Heart right ventricle (tissue), 16 donors: Measurements from ENCODE around the gene WTAP. TPM values are rescaled to one million over a fixed set of nuclear protein-coding genes. Genes with fewer than 3 reads are reported as not detected.
A peak's percentile ranks its signal among the peaks of the same experiment; 100 is the strongest.

Experiments used
- ATAC-seq, 8 donors: fragments of 200-7000 bp; cut with Tn5 transposase; one replicate each; pipeline ENCODE4 v1.9.1; 2020; ENCODE audit warnings: mild to moderate bottlenecking in 8 of 8, moderate library complexity in 8 of 8, moderate number of reproducible peaks in 1 of 8
- DNase-seq, 2 donors: peaks; one replicate each; pipeline ENCODE4 v3.0.0-alpha.2; 2020
- H3K27ac ChIP-seq, 10 donors: fragments of 200-600 bp; sonication (generic) in 2 of 10; one replicate each; pipeline versions ENCODE4 v1.5.0 to v1.8.0; 2020 to 2022; ENCODE audit warnings: mild to moderate bottlenecking in 3 of 10
- H3K27me3 ChIP-seq, 7 donors: fragments of 200-600 bp; one replicate each; pipeline ENCODE4 v1.8.0; 2021 to 2022; ENCODE audit warnings: mild to moderate bottlenecking in 2 of 7
- H3K36me3 ChIP-seq, 9 donors: fragments of 200-600 bp; sonication (generic) in 1 of 9; one replicate each; pipeline versions ENCODE4 v1.5.0 to v1.8.0; 2020 to 2022; ENCODE audit warnings: mild to moderate bottlenecking in 2 of 9
- H3K4me1 ChIP-seq, 9 donors: fragments of 200-600 bp; sonication (generic) in 1 of 9; one replicate each; pipeline versions ENCODE4 v1.5.0 to v1.8.0; 2020 to 2022; ENCODE audit warnings: mild to moderate bottlenecking in 4 of 9
- H3K4me3 ChIP-seq, 10 donors: fragments of 200-600 bp; sonication (generic) in 2 of 10; one replicate each; pipeline versions ENCODE4 v1.5.0 to v1.8.0; 2020 to 2022; ENCODE audit warnings: mild to moderate bottlenecking in 7 of 10, moderate library complexity in 2 of 10
- H3K9me3 ChIP-seq, 11 donors: fragments of 200-600 bp in 10 of 11; sonication (generic) in 2 of 11; one replicate each; pipeline versions ENCODE4 v1.5.0 to v1.8.0; 2013 to 2022; ENCODE audit warnings: mild to moderate bottlenecking in 2 of 11, control low read depth in 1 of 11, moderate library complexity in 1 of 11
- WGBS, 2 donors: extraction: QIAGEN DNeasy Blood & Tissue Kit; methylation state at CpG; one replicate each; pipeline ENCODE4 v1.1.7; 2013; ENCODE audit warnings: inconsistent platforms in 1 of 2; 5-methylcytosine and 5-hydroxymethylcytosine counted together
- intact Hi-C, 10 donors: fragments of 100-400 bp; cut with DNase I; formaldehyde crosslinking; loops; one replicate each; pipeline versions ENCODE4 v1.11.1 to v1.14.2; 2022
- polyA plus RNA-seq, 2 donors: library from polyadenylated mRNA; stranded (reverse); fragments of 200-250 nt; gene quantifications; one replicate each; pipeline ENCODE4 v1.2.3, GENCODE V29; 2013
- total RNA-seq, 10 donors: library from RNA; stranded (reverse); fragmentation: NEBNext Ultra II Directional in 3 of 10; extraction: Animal tissue kit (Norgen Biotek cat#: 25700) in 3 of 10; gene quantifications; one replicate each; pipeline versions ENCODE4 v1.2.1 to v1.2.4, GENCODE V29; 2021 to 2023
- TF ChIP-seq, protein P1 (sequence below), 9 donors: fragments of 200-600 bp; sonication (generic) in 2 of 9; IDR thresholded peaks; one replicate each; pipeline versions ENCODE4 v1.5.0 to v1.8.0; 2021 to 2022; ENCODE audit warnings: antibody characterized with exemption in 9 of 9, mild to moderate bottlenecking in 5 of 9, moderate library complexity in 1 of 9
- donor health status: Arrhythmogenic right ventricular cardiomyopathy.
- donor health status: ischemic (EF 13 %, LVEDD 7.1; RV severe dilation, severe dysfunction).
- donor health status: healthy with polysubstance abuse.
- donor health status: DM: no; HTN: yes; CAD: no.
- donor health status: DM: no; HTN: no; CAD: no.
- donor health status: ischemic (EF 25% LVEDD 6.9; RV normal size, moderate dysfunction).
- donor health status: ischemic (EF 25% LVEDD 5.7; RV mildly dilated, moderate dysfunction).
- donor health status: healthy.
- donor health status: DM: yes; HTN: yes; CAD: no.
- donor health status: Ischemic cardiomyopathy.
- donor health status: ischemic (EF 35%, LVEDD 5.7; RV mildly dilated, moderate dysfunction).
- donor health status: nonischemic (EF 11% LVEDD 7.7; RV severe dilation, severe dysfunction).
- donor health status: DM: yes; HTN: yes; CAD: no.
- donor health status: PGD.
- donor health status: ischemic (EF 29% LVEDD 5.4; RV normal size, mild dysfunction).
- donor health status: nonischemic (EF 23%, LVEDD 6.1; RV moderate dilation, normal function).

Gene WTAP
- total and polyA plus RNA-seq, 12 donors: 44.4 to 70.1 (median 47.6) TPM

DNA sequence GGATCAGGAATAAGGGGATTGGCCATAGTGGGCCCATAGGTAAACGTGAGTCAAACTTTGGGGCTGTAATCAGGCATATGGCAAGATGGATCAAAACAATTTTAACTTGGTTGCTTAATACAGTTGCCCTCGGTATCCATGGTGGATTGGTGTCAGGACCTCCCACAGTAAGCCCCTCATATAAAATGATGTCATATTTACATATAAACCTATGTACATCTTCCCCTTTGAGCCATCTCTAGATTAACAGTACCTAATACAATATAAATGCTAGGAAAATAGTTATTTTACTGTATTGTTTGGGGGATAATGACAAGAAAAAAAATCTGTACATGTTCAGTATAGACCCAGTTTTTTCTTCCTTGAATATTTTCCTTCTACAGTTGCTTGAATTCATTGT is 27.1 kb downstream of the WTAP start:
- H3K27ac ChIP-seq: no peak overlapping the region
- no peaks in the 10 kb centered on the region for H3K4me1 ChIP-seq
- H3K27me3 ChIP-seq: no peaks in the 10 kb centered on the region
- TF ChIP-seq, protein P1, sequence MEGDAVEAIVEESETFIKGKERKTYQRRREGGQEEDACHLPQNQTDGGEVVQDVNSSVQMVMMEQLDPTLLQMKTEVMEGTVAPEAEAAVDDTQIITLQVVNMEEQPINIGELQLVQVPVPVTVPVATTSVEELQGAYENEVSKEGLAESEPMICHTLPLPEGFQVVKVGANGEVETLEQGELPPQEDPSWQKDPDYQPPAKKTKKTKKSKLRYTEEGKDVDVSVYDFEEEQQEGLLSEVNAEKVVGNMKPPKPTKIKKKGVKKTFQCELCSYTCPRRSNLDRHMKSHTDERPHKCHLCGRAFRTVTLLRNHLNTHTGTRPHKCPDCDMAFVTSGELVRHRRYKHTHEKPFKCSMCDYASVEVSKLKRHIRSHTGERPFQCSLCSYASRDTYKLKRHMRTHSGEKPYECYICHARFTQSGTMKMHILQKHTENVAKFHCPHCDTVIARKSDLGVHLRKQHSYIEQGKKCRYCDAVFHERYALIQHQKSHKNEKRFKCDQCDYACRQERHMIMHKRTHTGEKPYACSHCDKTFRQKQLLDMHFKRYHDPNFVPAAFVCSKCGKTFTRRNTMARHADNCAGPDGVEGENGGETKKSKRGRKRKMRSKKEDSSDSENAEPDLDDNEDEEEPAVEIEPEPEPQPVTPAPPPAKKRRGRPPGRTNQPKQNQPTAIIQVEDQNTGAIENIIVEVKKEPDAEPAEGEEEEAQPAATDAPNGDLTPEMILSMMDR (IDR thresholded peaks at IDR 0.05): no peak
- DNase-seq: no peak
- ATAC-seq: no peak
- peaks cover 0 to 97% (median 31%) of the 10 kb centered on the region in 9 donors for H3K36me3 ChIP-seq
- 83 to 84% methylated on average over 2 of the region's 2 CpGs for WGBS, 2 donors
- intact Hi-C loops: loop anchor here in 2 of 10 donors (5.0 to 10.0 kb wide), 2 partner anchors 33 to 60 kb away; partner anchors contain the start of genes SOD2 (in 1 of the 2) and TCP1 (in 1 of the 2)
- H3K9me3 ChIP-seq: no peaks in the 10 kb centered on the region
- H3K4me3 ChIP-seq: no peak overlapping the region

GRCh38 chr6:159754959-159755914 is 27.9 kb downstream of the WTAP start:
- ATAC-seq (peak in 5 of 8 donors; percentile 10 to 51 (median 44)), DNase-seq (no peak)
- Histone ChIP-seq H3K4me3 (no peak overlapping the region), H3K36me3 (peaks cover 0 to 88% (median 26%) of the 10 kb centered on the region in 9 donors), H3K27me3 (no peaks in the 10 kb centered on the region), H3K9me3 (no peaks in the 10 kb centered on the region), H3K27ac (no peak overlapping the region), H3K4me1 (peaks cover 0 to 7% (median 0%) of the 10 kb centered on the region in 9 donors)
- WGBS, 2 donors: 71 to 76% methylated on average over 15 of the region's 15 CpGs
- TF ChIP-seq, protein P1 (IDR thresholded peaks at IDR 0.05): no peak
- intact Hi-C loops: loop anchor here in 2 of 10 donors (5.0 to 10.0 kb wide), 2 partner anchors 32 to 60 kb away; partner anchors contain the start of genes SOD2 (in 1 of the 2) and TCP1 (in 1 of the 2)

DNA sequence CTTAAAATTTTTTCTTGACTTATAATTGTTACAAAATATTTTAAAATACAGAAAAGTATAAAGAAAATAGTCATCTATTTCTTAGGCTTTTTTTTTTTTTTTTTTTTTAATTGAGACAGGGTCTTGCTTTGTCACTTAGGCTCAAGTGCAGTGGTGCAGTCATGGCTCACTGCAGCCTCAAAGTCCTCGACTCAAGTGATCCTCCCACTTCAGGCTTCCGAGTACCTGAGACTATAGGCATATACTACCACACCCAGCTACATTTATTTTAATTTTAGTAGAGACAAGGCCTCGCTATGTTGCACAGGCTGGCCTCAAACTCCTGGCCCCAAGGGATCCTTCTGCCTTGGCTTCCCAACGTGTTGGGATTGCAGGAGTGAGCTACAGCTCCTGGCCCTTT is 29.2 kb downstream of the WTAP start:
- ATAC-seq (no peak), DNase-seq (no peak)
- WGBS, 2 donors: 83 to 84% methylated on average over 4 of the region's 4 CpGs
- Histone ChIP-seq H3K36me3 (peaks cover 0 to 76% (median 24%) of the 10 kb centered on the region in 9 donors), H3K9me3 (no peaks in the 10 kb centered on the region), H3K4me3 (no peak overlapping the region), H3K4me1 (peaks cover 0 to 20% (median 12%) of the 10 kb centered on the region in 9 donors), H3K27ac (no peak overlapping the region), H3K27me3 (no peaks in the 10 kb centered on the region)
- intact Hi-C loops: loop anchor here in 1 of 10 donors (10.0 kb wide), 1 partner anchor 62 kb away; the partner anchor contains the start of gene SOD2
- TF ChIP-seq, protein P1 (IDR thresholded peaks at IDR 0.05): no peak
